Muscle of leg (tissue), 11 donors: ENCODE measurements around the gene CLNK. TPM values are rescaled to one million over a fixed set of nuclear protein-coding genes. Genes with fewer than 3 reads are reported as not detected.

Experiments
- DNase-seq: peaks from one replicate; pipeline ENCODE4 v3.0.0; 2013
- H3K27ac ChIP-seq: one replicate; pipeline ENCODE4 v1.5.1; 2013; ENCODE audit warnings: mild to moderate bottlenecking, low read length, control low read depth
- H3K27me3 ChIP-seq: one replicate; pipeline ENCODE4 v1.6.1; 2013; ENCODE audit warnings: low read length; ENCODE audit not compliant: control insufficient read depth, insufficient read depth
- H3K36me3 ChIP-seq: one replicate; pipeline ENCODE4 v1.6.1; 2013; ENCODE audit warnings: low read length; ENCODE audit not compliant: control insufficient read depth, insufficient read depth
- H3K4me1 ChIP-seq: one replicate; pipeline ENCODE4 v1.6.1; 2013; ENCODE audit warnings: low read length; ENCODE audit not compliant: control insufficient read depth, insufficient read depth
- H3K4me3 ChIP-seq: one replicate; pipeline ENCODE4 v1.5.1; 2013; ENCODE audit warnings: low read length, control low read depth
- H3K9me3 ChIP-seq: replicated peaks from 2 replicates; pipeline ENCODE4 v1.6.1; 2013; ENCODE audit warnings: low read depth, low read length; ENCODE audit not compliant: control insufficient read depth
- whole genome bisulfite sequencing: methylation state at CpG from one replicate; pipeline ENCODE4 v1.1.5; 2013; ENCODE audit warnings: missing lambda C conversion rate; ENCODE audit not compliant: insufficient coverage; 5-methylcytosine and 5-hydroxymethylcytosine counted together
- polyA plus RNA-seq, 8 donors: library from polyadenylated mRNA; unstranded; fragments of 120-200 nt; gene quantifications; one replicate each; pipeline versions ENCODE4 v1.2.1 to v1.2.3, GENCODE V29; 2013; ENCODE audit warnings: inconsistent platforms in 1 of 8, low replicate concordance in 1 of 8; ENCODE audit not compliant: insufficient read length in 8 of 8, insufficient read depth in 1 of 8
- total RNA-seq: library from RNA; stranded (reverse); fragments of 120-200 nt; gene quantifications from one replicate; pipeline ENCODE4 v1.2.4, GENCODE V29; 2013

The CLNK gene
- total and polyA plus RNA-seq, 9 donors: 0.04 to 0.32 (median 0.21) TPM; not detected in 1

DNA sequence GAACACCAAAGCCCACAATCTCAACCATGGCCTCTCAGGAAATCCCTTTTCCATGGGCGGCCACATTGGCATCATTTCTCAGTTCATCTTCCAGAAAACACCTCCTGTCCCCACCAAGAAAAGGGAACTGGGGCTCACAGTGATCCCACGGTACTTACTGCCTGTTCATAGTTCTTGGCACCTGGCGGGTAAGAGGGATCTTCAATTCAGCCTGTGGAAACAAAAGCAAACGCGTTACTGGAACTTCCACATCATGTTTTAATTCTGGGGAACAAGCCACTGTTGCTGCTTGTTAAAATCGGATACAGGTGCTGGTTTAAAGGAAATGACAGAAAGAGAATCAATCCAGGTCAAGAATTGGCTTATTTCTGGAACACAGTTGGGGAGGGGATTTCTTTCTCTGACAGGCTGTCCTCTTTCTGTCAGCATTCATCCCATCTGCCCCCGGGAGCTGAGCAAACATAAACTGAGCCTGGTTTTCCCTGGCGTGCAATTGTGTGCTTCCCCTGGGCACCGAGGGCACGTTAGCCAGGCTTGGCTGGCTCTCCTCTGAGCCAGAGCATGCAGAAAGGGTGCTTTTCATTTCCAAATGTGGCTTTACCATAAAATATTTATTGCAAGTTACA lies 16.8 kb downstream of the CLNK start:
- Histone ChIP-seq H3K27me3 (no peaks in the 10 kb centered on the region), H3K4me3 (no peak overlapping the region)
- WGBS: 24% methylated on average over 6 of the region's 10 CpGs

GRCh38 chr4:10666616-10667015 lies 18.0 kb downstream of the CLNK start:
- H3K4me3 ChIP-seq: no peak overlapping the region
- H3K36me3 ChIP-seq: no peaks in the 10 kb centered on the region
- WGBS: 82% methylated on average over 6 of the region's 6 CpGs
- H3K4me1 ChIP-seq: no peaks in the 10 kb centered on the region
- no peak overlapping the region for H3K27ac ChIP-seq
- H3K27me3 ChIP-seq: no peaks in the 10 kb centered on the region
- no peaks in the 10 kb centered on the region for H3K9me3 ChIP-seq
- no peak for DNase-seq

More for the DNA sequence above, 16.8 kb downstream of the CLNK start:
- Histone ChIP-seq H3K4me1 (no peaks in the 10 kb centered on the region), H3K27ac (no peak overlapping the region), H3K36me3 (no peaks in the 10 kb centered on the region), H3K9me3 (no peaks in the 10 kb centered on the region)
- DNase-seq: no peak

- Histone ChIP-seq H3K27ac (no peak overlapping the region), H3K27me3 (no peaks in the 10 kb centered on the region), H3K4me3 (no peak overlapping the region), H3K4me1 (no peaks in the 10 kb centered on the region), H3K36me3 (no peaks in the 10 kb centered on the region), H3K9me3 (no peaks in the 10 kb centered on the region)
- peak; percentile 77 for DNase-seq
- WGBS: 41% methylated on average over 4 of the region's 5 CpGs
These were observed 20.2 kb downstream of the CLNK start for GRCh38 chr4:10664408-10664807.

GRCh38 chr4:10662937-10663336 lies 21.6 kb downstream of the CLNK start:
- Histone ChIP-seq H3K27me3 (no peaks in the 10 kb centered on the region), H3K9me3 (no peaks in the 10 kb centered on the region), H3K27ac (no peak overlapping the region), H3K36me3 (no peaks in the 10 kb centered on the region), H3K4me3 (no peak overlapping the region), H3K4me1 (no peaks in the 10 kb centered on the region)
- no peak for DNase-seq
- WGBS: 70% methylated on average over 2 of the region's 5 CpGs

GRCh38 chr4:10661047-10661446 lies 23.5 kb downstream of the CLNK start:
- no CpG with 5 or more reads among the region's 3 CpGs for WGBS
- no peak for DNase-seq

GRCh38 chr4:10659251-10659650 lies 25.3 kb downstream of the CLNK start:
- WGBS: 80% methylated on average over 1 of the region's 6 CpGs
- H3K4me3 ChIP-seq: no peak overlapping the region
- H3K36me3 ChIP-seq: no peaks in the 10 kb centered on the region
- H3K27ac ChIP-seq: no peak overlapping the region
- H3K4me1 ChIP-seq: no peaks in the 10 kb centered on the region
- no peaks in the 10 kb centered on the region for H3K9me3 ChIP-seq
- no peak for DNase-seq
- H3K27me3 ChIP-seq: no peaks in the 10 kb centered on the region

More at GRCh38 chr4:10661047-10661446, 23.5 kb downstream of the CLNK start:
- Histone ChIP-seq H3K36me3 (no peaks in the 10 kb centered on the region), H3K27ac (no peak overlapping the region), H3K4me3 (no peak overlapping the region), H3K4me1 (no peaks in the 10 kb centered on the region), H3K27me3 (no peaks in the 10 kb centered on the region), H3K9me3 (no peaks in the 10 kb centered on the region)

DNA sequence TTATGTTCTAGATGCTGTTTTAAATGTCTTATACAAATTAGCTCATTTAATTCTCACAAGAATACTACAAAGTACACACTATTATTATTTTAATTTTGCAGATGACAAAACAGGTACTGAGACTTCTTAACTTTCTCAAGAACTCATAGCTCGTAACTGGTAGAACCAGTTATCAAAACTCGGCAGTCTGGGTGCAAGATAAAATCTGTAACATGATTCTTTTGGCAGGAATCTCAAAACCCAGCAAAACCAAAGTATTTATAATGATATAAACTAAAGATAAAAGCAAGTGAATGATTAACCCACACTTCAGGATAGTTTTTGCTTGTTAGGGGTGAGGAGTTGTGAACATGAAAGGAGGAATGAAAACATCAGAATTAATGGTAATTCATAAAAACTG lies 27.6 kb downstream of the CLNK start:
- H3K4me3 ChIP-seq: no peak overlapping the region
- DNase-seq: no peak
- H3K9me3 ChIP-seq: no peaks in the 10 kb centered on the region
- H3K27me3 ChIP-seq: no peaks in the 10 kb centered on the region
- no peak overlapping the region for H3K27ac ChIP-seq
- no peaks in the 10 kb centered on the region for H3K36me3 ChIP-seq
- WGBS: no CpG with 5 or more reads among the region's 2 CpGs
- no peaks in the 10 kb centered on the region for H3K4me1 ChIP-seq

DNA sequence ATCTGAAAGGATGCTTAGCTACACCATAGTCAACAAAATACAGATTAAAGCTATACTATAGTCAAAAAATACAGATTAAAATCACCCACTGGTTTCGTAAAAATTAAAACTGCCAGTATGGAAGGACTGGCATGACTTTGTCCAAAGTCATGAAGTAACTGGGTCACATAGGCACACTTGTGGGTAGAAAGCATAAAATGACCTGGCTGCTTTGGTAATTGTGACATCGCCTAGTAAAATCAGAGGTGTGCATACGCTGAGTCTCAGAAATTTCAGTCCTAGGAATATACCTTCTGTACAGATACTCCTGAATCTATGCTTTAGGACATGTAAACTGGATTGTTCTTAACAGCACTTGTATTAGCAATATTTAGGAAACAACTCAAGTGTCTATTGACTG lies 28.1 kb downstream of the CLNK start:
- no peak for DNase-seq
- Histone ChIP-seq H3K4me3 (no peak overlapping the region), H3K4me1 (no peaks in the 10 kb centered on the region), H3K9me3 (no peaks in the 10 kb centered on the region), H3K27me3 (no peaks in the 10 kb centered on the region), H3K36me3 (no peaks in the 10 kb centered on the region), H3K27ac (no peak overlapping the region)
- no CpG with 5 or more reads among the region's 3 CpGs for WGBS

DNA sequence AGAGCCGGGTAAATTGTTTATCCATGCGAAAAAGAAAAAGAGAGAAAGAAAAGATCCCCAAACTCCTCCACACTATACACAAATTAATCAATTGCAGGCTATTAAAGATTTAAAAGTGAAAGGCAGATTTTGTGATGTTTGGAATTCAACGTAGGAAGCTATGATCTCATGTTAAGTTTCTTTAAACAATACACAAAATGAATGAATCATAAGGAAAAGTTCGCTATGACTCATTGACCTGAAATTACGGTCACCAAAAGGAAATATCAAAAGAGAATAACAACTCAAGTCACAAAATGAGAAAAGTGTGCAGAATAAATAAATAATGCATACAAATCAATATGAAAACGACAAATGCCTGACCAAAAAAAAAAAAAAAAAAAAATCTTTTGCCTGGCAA lies 28.6 kb downstream of the CLNK start:
- no CpG with 5 or more reads among the region's 6 CpGs for WGBS
- Histone ChIP-seq H3K27ac (no peak overlapping the region), H3K27me3 (no peaks in the 10 kb centered on the region), H3K4me1 (no peaks in the 10 kb centered on the region), H3K36me3 (no peaks in the 10 kb centered on the region), H3K9me3 (no peaks in the 10 kb centered on the region), H3K4me3 (no peak overlapping the region)
- no peak for DNase-seq

- H3K4me1 ChIP-seq: no peaks in the 10 kb centered on the region
- H3K27ac ChIP-seq: no peak overlapping the region
- no CpG with 5 or more reads among the region's 2 CpGs for WGBS
- H3K36me3 ChIP-seq: no peaks in the 10 kb centered on the region
- H3K27me3 ChIP-seq: no peaks in the 10 kb centered on the region
- H3K9me3 ChIP-seq: no peaks in the 10 kb centered on the region
- no peak for DNase-seq
- H3K4me3 ChIP-seq: no peak overlapping the region
These were observed 36.1 kb downstream of the CLNK start for GRCh38 chr4:10648479-10648878.

DNA sequence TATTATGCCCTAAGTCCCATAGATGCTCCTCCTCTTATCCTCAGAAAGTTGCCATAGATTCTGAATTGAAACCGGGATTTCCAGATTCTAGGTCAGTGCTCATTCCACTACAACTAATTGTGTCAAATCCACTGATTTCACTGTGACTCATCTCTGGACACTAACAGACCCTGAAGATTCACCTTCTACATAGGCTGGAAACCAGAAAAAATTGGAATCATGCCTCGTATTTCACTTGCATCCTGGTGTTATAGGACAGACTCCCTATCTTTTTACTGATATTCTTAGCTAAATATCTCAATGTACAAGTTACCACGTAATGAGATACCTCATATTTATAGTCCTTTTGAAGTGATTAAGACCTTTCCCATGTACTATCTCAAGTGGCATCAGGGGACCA lies 36.7 kb downstream of the CLNK start:
- no peak for DNase-seq
- no peaks in the 10 kb centered on the region for H3K27me3 ChIP-seq
- H3K4me3 ChIP-seq: no peak overlapping the region
- 100% methylated on average over 1 of the region's 3 CpGs for WGBS
- H3K36me3 ChIP-seq: no peaks in the 10 kb centered on the region
- no peaks in the 10 kb centered on the region for H3K9me3 ChIP-seq
- H3K27ac ChIP-seq: no peak overlapping the region
- no peaks in the 10 kb centered on the region for H3K4me1 ChIP-seq
